ENCODE results near the gene PCED1A. TPM values are rescaled to one million over a fixed set of nuclear protein-coding genes. Genes with fewer than 3 reads are reported as not detected.
A peak's percentile ranks its signal among the peaks of the same experiment; 100 is the strongest.

Gene PCED1A
- total and polyA plus RNA-seq, 2 of the 13 experiments (the other 11 are each of a cell fraction or from before 2014, with no cell fraction given) = 40.1 to 84.2 TPM

- peak; percentile 75 for TF ChIP-seq SP2 (CRISPR knock-in tag; IDR thresholded peaks at IDR 0.05)
- peak; percentile 99 for TF ChIP-seq ZGPAT (CRISPR knock-in tag; IDR thresholded peaks at IDR 0.05)
- peak; percentile 96 for TF ChIP-seq SAP130 (CRISPR knock-in tag; IDR thresholded peaks at IDR 0.05; ENCODE audit: low read depth)
- TF ChIP-seq ZNF577 (CRISPR knock-in tag; IDR thresholded peaks at IDR 0.05; ENCODE audit: borderline replicate concordance, low read depth) = peak; percentile 63; the same call in 1 of the 2 replicates
- 0 out of 2 replicates have a peak, but pooled peaks have one; percentile 31 for TF ChIP-seq CEBPG (CRISPR knock-in tag; IDR thresholded peaks at IDR 0.05)
- TF ChIP-seq NCOR1 (IDR thresholded peaks at IDR 0.05; ENCODE audit: borderline replicate concordance, low read length) = no peak
- peak; percentile 15; the same call in 1 of the 2 replicates for TF ChIP-seq SIX1 (CRISPR knock-in tag; IDR thresholded peaks at IDR 0.05; ENCODE audit: borderline replicate concordance)
- TF ChIP-seq GTF3A (CRISPR knock-in tag; conservative IDR thresholded peaks at IDR 0.05) = peak; percentile 70; the same call in 1 of the 2 replicates
- TF ChIP-seq ZNF530 (CRISPR knock-in tag; IDR thresholded peaks at IDR 0.05; ENCODE audit: low read depth) = no peak; the same call in 1 of the 2 replicates
- peak; percentile 89; the same call in 1 of the 2 replicates for TF ChIP-seq DNMT3B (CRISPR knock-in tag; conservative IDR thresholded peaks at IDR 0.05)
- TF ChIP-seq GABPA (IDR thresholded peaks at IDR 0.05; ENCODE audit: low read depth, low read length) = peak; percentile 95
- TF ChIP-seq GABPA (CRISPR knock-in tag; IDR thresholded peaks at IDR 0.05; ENCODE audit: low read depth) = peak; percentile 91
- peak; percentile 100 for TF ChIP-seq KDM5B (CRISPR knock-in tag; IDR thresholded peaks at IDR 0.05; ENCODE audit: borderline replicate concordance)
- TF ChIP-seq ERF (CRISPR knock-in tag; IDR thresholded peaks at IDR 0.05) = peak; percentile 96
- peak; percentile 98 for TF ChIP-seq U2AF1 (optimal IDR thresholded peaks at IDR 0.05; ENCODE audit: low read depth, low read length)
- TF ChIP-seq ZNF282 (IDR thresholded peaks at IDR 0.05; ENCODE audit: partially characterized antibody) = no peak
- TF ChIP-seq ZNF839 (CRISPR knock-in tag; IDR thresholded peaks at IDR 0.05; ENCODE audit: borderline replicate concordance) = peak; percentile 97
- TF ChIP-seq ZNF784 (CRISPR knock-in tag; IDR thresholded peaks at IDR 0.05; ENCODE audit: borderline replicate concordance) = peak; percentile 99
- no peak for TF ChIP-seq SSRP1 (CRISPR knock-in tag; IDR thresholded peaks at IDR 0.05)
- TF ChIP-seq ZMAT3 (CRISPR knock-in tag; conservative IDR thresholded peaks at IDR 0.05) = peak; percentile 98
- peak; percentile 81 for TF ChIP-seq ZBTB10 (CRISPR knock-in tag; IDR thresholded peaks at IDR 0.05; ENCODE audit: borderline replicate concordance)
- peak; percentile 95 for TF ChIP-seq SAFB2 (CRISPR knock-in tag; IDR thresholded peaks at IDR 0.05; ENCODE audit: borderline replicate concordance, low read depth)
- TF ChIP-seq NR2F1 (CRISPR knock-in tag; IDR thresholded peaks at IDR 0.05) = peak in 1 of 2 experiments; percentile 55; a peak in 1 of 4 replicates
- peak; percentile 86 for TF ChIP-seq ISL2 (CRISPR knock-in tag; IDR thresholded peaks at IDR 0.05)
- peak; percentile 96 for TF ChIP-seq KLF12 (CRISPR knock-in tag; IDR thresholded peaks at IDR 0.05; ENCODE audit: borderline replicate concordance)
These were observed at the start of gene PCED1A, which contains the start of gene VPS16 (continued) for GRCh38 chr20:2840138-2840966.

Data from HepG2 (cell line).